ENCODE results near the gene CREB3L2.
"Not testable (repeated sequence)": the region's sequence is repeated elsewhere in the genome, so short reads cannot be mapped to it uniquely, and the experiment has no call there.

CREB3L2 gene

GRCh38 chr7:138014686-138015085 is 12.8 kb upstream of the CREB3L2 start:
- Histone ChIP-seq H3K4me3 (no peak overlapping the region), H3K27ac (no peak overlapping the region)

- H3K27ac ChIP-seq, H3K4me3 ChIP-seq: not testable (repeated sequence)
These were observed 12.3 kb upstream of the CREB3L2 start for GRCh38 chr7:138014201-138014600.

GRCh38 chr7:138009350-138009653 is 7.4 kb upstream of the CREB3L2 start:
- H3K4me3 ChIP-seq, result no peak overlapping the region
- no peak overlapping the region for H3K27ac ChIP-seq

- Histone ChIP-seq H3K4me3 (no peak overlapping the region), H3K27ac (no peak overlapping the region)
These were observed 6.9 kb upstream of the CREB3L2 start for GRCh38 chr7:138008588-138009349.

- Histone ChIP-seq H3K27ac (no peak overlapping the region), H3K4me3 (no peak overlapping the region)
These were observed 6.2 kb upstream of the CREB3L2 start for GRCh38 chr7:138008019-138008587.

- Histone ChIP-seq H3K4me3 (no peak overlapping the region), H3K27ac (no peak overlapping the region)
These were observed 4.2 kb upstream of the CREB3L2 start for GRCh38 chr7:138006106-138006505.

GRCh38 chr7:138004936-138005335 is 3.0 kb upstream of the CREB3L2 start:
- peak overlapping the region in 3 of 21 experiments; percentile 6 to 18 (median 12) for H3K27ac ChIP-seq

GRCh38 chr7:138004046-138004445 is 2.2 kb upstream of the CREB3L2 start:
- peak overlapping the region in 3 of 21 experiments; percentile 6 to 18 (median 16) for H3K27ac ChIP-seq
- H3K4me3 ChIP-seq, result no peak overlapping the region

More at GRCh38 chr7:138004936-138005335, 3.0 kb upstream of the CREB3L2 start:
- no peak overlapping the region for H3K4me3 ChIP-seq

GRCh38 chr7:138002828-138003189 is 923 bp upstream of the CREB3L2 start:
- peak overlapping the region in 1 of 7 experiments; percentile 83 for H3K4me3 ChIP-seq
- H3K27ac ChIP-seq, result peak overlapping the region in 4 of 21 experiments; percentile 1 to 56 (median 34)

- Histone ChIP-seq H3K4me3 (peak overlapping the region; percentile 62 to 97 (median 83)), H3K27ac (peak overlapping the region in 19 of 21 experiments; percentile 79 to 95 (median 89))
These were observed 376 bp upstream of the CREB3L2 start for GRCh38 chr7:138002096-138002827.

GRCh38 chr7:138000081-138000701 is 1.7 kb downstream of the CREB3L2 start:
- H3K27ac ChIP-seq, result peak overlapping the region in 20 of 21 experiments; percentile 34 to 95 (median 88)
- H3K4me3 ChIP-seq, result peak overlapping the region; percentile 62 to 97 (median 83)

- Histone ChIP-seq H3K27ac (peak overlapping the region in 17 of 21 experiments; percentile 34 to 95 (median 88)), H3K4me3 (peak overlapping the region in 4 of 7 experiments; percentile 62 to 94 (median 85))
These were observed 2.3 kb downstream of the CREB3L2 start for GRCh38 chr7:137999496-138000080.

GRCh38 chr7:137998250-137998649 is 3.6 kb downstream of the CREB3L2 start:
- peak overlapping the region in 4 of 21 experiments; percentile 2 to 45 (median 14) for H3K27ac ChIP-seq

GRCh38 chr7:137996871-137997270 is 5.0 kb downstream of the CREB3L2 start:
- no peak overlapping the region for H3K4me3 ChIP-seq
- H3K27ac ChIP-seq, result peak overlapping the region in 2 of 21 experiments; percentile 58 to 66

More at GRCh38 chr7:137998250-137998649, 3.6 kb downstream of the CREB3L2 start:
- peak overlapping the region in 1 of 7 experiments; percentile 5 for H3K4me3 ChIP-seq

- Histone ChIP-seq H3K27ac (peak overlapping the region in 4 of 21 experiments; percentile 1 to 66 (median 54)), H3K4me3 (no peak overlapping the region)
These were observed 5.5 kb downstream of the CREB3L2 start for GRCh38 chr7:137996386-137996851.

GRCh38 chr7:137994216-137994615 is 7.7 kb downstream of the CREB3L2 start:
- Histone ChIP-seq H3K4me3 (no peak overlapping the region), H3K27ac (peak overlapping the region in 5 of 21 experiments; percentile 66 to 79 (median 69))

- no peak overlapping the region for H3K4me3 ChIP-seq
- peak overlapping the region in 15 of 21 experiments; percentile 4 to 80 (median 63) for H3K27ac ChIP-seq
These were observed 8.5 kb downstream of the CREB3L2 start for GRCh38 chr7:137993395-137993743.

- peak overlapping the region in 17 of 21 experiments; percentile 8 to 80 (median 53) for H3K27ac ChIP-seq
- H3K4me3 ChIP-seq, result no peak overlapping the region
These were observed 9.1 kb downstream of the CREB3L2 start for GRCh38 chr7:137992550-137993394.

All from skin epidermis (tissue), 12 donors.